T-helper 22 cell (primary cell): ENCODE measurements around the gene IGFL3.
"Not testable (repeated sequence)": the region's sequence is repeated elsewhere in the genome, so short reads cannot be mapped to it uniquely, and the experiment has no call there.

Source experiments
- DNase-seq: peaks from one replicate; pipeline ENCODE4 v3.0.0-alpha.2; 2020; ENCODE audit warnings: low read depth

IGFL3 gene

DNA sequence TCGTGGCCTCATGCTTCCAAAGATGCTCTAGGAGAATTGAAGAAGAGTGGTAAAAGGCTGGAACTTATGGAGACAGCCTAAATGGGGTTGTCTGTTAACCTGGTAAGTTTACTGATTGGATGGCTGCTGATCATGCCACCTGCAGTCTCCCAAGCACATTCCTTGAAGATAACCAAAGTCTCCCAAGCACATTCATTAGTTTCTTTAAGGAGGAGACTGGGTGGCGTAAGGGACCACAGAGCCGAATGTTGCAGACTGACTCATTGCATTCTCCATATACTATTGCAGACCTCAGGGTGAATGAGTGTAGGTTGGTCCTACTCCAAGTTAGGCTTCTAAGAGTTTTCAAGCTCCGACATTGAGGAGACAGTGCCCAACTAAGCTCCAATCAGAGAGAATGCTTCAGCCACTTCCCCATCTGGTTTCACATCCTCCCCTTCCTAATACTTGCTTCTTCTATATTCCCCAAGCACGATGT, at the start of gene IGFL3:
IGFL3 (minus strand) TSS at position 51 of the 478 bp plus-strand sequence; CDS start at position 12, 39 bp downstream.
- DNase-seq: no peak

DNA sequence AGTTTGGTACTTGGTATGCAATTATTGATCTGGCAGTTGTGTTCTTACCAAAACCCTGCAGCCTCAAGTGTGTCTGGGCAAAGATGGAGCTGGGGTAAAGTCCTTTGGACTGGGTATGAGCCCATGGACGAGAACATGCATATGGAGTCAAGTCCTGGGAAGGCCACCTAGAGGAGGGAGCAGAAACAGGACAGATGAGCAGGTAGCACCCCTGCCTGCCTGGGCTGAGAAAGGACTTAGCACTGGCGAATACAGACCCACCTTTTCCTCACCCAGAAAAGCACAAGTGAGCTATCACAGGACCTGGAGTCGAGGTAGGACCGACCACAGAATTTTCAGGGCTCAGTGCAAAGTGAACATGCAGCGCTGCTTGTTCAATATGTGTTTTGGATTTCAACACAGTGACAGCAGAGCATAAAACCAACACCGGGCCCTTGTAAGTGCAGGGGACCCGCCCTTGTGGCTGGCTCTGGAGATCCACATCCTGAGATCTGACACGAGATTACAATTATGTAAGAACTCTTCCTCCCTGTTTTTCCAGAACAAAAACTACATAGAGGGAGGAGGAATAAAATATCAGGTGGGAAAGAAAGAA, 49.5 kb upstream of the IGFL3 start:
- DNase-seq: no peak

DNA sequence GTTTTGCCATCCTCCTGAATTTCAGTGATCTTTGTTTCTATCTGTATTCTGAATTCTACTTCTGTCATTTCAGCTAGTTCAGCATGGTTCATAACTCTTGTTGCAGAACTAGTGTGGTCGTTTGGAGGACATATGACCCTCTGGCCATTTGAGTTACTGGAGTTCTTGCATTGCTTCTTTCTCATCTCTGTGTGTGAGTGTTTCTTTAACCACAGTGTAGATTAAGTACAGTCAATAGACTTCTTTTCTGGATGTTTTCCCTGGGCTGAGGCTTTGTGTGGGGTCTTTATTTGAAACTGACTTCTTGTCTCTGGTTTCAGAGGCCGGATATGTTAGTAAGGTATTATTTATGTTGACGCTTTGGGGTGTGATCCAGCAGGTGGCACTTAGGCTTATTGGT, 38.2 kb upstream of the IGFL3 start:
- DNase-seq: no peak

DNA sequence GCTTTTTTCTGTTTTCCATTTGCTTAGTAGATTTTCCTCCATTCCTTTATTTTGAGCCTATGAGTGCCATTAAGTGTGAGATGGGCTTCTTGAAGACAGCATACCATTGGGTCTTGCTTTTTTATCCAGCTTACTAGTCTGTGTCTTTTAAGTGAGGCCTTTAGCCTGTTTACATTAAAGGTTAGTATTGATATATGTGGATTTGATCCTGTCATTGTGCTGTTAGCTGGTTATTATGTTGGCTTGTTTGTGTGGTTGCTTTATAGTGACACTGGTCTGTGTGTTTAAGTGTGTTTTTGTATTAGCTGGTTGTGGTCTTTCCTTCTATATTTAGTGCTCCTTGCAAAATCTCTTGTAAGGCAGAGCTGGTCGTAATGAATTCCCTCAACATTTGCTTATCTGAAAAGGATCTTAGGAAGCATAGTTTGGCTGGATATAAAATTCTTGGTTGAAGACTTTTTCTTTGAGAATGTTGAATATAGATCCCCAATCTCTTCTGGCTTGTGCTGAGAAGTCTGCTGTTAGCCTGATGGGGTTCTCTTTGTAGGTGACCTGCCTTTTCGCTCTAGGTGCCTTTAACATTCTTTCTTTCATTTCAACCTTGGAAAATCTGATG, 37.3 kb upstream of the IGFL3 start:
- DNase-seq: not testable (repeated sequence)

DNA sequence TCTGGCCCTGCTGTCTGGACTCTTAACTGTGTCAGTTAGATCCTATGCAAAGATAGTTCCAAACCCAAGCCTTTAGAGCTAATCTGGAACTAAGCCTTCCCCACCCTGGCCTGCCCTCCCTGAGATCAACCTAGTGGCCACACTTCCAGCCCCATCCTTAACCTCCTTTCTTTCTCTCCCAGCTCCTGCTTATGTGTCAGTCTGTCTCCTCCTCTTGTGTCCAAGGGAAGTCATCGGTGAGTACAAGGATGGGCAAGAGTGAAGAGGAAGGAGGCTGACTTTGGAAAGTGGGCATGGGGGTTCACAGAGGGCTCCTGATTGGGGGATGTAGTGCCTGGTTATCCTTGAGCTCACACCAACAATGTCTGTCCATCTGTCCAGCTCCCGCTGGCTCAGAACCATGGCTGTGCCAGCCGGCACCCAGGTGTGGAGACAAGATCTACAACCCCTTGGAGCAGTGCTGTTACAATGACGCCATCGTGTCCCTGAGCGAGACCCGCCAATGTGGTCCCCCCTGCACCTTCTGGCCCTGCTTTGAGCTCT, 35.8 kb upstream of the IGFL3 start:
- DNase-seq: no peak

DNA sequence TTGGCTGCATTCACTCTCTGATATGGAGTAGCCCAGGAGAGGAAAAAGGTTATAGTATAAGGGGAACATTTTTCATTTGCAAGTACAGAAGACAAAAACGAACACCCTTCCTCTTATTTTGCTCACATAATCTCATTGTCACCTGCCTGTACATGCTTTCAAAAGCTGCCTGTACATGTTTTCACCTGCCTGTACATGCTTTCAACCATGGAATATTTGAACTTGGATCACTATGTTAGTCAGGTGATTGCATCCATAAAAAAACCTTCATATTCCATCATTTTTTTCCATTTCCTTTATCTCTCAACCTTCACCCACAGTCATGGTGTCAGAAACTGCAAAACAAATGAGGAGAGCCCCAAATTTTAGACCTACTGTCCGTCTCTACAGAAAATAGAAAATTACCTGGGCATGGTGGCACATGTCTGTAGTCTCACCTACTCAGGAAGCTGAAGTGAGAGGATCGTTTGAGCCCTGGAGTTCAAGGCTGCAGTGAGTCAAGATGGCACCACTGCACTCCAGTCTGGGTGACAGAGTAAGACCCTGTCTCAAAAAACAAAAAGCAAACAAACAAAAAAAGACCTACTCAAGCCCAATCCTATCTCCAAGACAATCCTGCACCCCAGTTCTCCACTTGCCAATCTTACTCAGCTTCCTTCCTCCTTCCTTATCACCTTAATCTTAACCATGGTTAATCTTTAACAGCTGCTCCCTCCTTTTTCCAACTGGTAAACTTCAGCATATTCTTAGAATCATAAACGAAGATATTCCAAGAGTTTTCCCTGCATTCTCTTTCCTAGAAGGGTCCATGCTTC, 35.1 kb upstream of the IGFL3 start:
- no peak for DNase-seq

DNA sequence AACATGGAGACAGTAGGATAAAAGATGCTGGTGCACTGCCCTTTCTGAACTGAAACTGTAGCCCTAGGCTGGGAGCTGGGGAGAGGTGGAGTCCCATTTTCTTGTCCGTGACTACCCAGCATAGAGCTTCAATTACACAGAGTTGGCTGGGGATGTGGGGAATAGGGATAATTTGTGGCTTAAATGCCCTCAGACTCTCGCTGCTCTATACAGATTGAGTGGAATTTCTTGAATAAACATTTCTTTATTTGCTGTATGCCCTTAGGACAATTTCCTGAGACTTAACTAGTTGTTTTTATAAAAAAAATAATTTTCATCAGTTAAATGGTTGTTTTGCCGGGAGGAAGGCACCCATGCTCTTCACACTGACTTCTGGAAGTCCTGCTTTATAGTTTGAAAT, 30.7 kb upstream of the IGFL3 start:
- no peak for DNase-seq

DNA sequence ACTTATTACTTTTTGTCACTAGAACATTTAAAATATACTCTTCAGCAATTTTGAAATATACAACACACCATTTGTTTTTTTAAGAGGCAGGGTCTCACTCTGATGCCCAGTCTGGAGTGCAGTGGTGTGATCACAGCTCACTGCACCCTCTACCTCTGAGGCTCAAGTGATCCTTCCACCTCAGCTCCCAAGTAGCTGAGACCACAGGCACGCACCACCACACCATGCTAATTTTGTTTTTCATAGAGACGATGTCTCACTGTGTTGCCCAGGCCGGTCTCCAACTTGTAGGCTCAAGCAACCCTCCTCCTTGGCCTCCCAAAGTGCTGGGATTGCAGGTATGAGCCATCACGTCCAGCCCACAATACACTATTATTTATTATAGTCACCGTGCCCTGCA, 26.1 kb upstream of the IGFL3 start:
- no peak for DNase-seq

DNA sequence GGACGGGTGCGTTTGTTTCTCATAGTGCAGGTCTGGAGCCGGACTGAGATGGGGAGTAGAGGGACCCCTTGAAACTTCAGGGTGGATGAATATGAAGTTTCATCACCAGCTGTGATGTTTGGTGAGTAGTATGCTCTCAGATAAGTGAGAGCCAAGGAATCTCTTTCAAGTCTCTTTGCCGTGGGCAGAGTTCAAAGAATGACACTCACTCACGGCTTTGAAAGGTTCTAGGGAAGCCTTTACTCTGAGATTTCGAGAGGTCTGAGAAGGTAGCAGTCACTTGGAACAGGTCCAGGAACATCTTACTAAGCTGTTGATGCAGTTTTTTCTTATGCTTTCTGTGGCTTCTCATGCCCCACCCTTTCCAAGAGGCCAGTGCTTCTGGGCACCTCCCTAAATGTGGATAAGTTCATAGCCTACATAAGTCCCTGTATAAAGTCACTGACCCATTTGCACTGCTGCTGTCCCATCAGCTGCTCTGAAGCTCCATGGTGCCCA, 23.4 kb upstream of the IGFL3 start, which contains the start of gene IGFL2:
IGFL2 (plus strand) TSS at position 448 of the 498 bp plus-strand sequence; CDS start at position 489, 41 bp downstream.
- DNase-seq: no peak

DNA sequence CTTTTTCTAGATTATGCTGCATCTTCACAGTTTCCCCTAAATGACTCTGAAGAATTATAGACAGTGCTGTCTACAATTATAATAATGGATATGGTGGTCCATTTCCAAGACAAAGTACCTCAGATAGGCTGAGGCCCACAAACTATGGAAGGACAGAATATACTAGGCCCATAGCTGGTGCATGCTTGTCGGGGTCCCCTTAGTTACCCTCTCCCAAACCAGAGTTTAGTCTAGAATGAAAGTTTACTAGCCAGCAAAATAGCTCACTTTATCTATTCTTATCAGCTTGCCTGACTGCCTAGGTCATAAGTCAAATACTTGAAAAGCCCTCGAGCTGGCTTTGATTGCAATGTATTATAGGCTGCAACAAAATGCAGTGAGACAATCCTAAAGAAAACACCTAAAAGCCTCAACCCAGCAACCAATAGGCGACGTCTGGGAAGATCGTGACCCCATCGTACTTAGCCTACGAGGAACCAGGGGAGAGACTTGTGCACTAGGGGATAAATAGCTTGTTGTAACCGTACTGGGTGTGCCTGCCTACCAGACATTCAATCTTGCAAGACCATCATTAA, 22.8 kb upstream of the IGFL3 start:
- no peak for DNase-seq

DNA sequence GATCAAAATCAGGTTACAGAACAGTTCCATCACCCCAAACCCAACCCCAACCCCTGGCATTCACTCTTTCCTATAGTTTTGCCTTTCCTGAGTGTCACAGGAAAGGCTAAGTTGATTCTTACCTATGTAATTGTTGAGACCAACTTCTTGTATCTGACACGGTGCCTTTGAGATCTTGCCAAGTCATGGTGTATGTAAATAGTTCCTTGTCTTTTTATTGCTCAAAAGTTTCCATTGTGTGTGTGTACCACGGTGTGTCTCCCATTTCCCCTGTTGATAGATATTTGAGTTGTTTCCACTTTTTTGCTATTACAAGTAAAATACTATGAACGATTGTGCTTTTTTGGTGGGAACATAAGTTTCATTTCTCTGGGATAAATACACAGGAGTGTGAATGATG, 20.3 kb upstream of the IGFL3 start:
- DNase-seq: no peak

DNA sequence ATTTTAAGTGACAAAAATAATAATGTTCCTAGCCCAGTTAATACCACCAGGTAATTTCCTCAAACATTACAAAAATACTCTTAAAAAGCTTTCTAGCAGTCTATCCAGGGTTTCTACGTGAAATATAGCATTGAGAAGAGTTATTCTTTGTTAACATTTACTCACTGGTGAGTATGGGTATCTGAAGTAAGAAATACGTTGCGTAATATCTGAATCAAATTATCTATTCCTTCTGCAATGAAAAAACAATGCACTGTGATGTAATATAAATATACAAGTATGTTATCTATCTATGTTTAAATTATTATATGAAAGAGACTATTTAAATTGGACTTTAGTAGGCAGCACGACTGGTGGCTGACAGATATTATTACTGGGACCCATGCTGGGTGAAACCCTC, 17.8 kb upstream of the IGFL3 start:
- DNase-seq: no peak

DNA sequence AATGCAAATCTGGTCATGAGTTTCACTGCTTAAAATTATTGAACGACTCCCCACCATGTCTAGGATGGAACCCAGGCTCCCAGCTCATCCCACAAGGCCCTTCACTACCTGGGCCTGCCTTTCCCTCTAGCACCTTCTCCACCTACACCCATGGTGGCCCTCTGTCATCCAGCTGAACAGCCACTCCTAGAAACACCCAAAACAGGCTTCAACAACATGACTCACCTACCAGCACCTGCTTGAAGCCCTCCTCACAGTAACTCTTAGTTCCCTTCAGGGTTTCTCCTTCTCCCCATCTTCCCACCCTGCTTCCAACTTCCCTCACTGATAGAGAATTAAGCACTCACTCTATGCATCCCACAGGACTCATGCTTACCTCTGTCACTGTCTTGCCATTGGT, 16.9 kb upstream of the IGFL3 start:
- DNase-seq: no peak

DNA sequence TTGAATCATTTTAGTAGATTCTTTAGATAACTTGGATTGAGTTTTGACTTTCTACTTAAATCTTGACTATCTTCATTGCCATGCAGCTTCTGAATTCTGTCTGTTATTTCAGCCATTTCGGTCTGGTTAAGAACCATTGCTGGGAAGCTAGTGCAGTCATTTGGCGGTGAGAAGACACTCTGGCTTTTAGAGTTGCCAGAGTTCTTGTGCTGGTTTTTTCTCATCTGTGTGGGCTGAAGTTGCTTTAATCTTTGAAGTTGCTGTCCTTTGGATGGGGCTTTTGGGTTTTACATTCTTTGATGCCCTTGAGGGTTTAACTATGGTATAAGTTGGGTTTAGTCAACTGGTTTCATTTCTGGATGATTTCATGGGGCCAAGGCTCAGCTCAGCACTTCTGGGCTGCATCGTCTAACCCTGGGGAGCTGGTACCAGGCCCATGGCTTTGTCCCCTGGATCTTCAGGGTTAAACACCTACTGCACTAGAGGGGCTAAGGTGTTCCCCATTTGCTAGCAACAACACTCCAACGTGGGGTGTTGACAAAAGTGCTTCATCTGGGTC, 13.5 kb upstream of the IGFL3 start:
- DNase-seq: no peak

DNA sequence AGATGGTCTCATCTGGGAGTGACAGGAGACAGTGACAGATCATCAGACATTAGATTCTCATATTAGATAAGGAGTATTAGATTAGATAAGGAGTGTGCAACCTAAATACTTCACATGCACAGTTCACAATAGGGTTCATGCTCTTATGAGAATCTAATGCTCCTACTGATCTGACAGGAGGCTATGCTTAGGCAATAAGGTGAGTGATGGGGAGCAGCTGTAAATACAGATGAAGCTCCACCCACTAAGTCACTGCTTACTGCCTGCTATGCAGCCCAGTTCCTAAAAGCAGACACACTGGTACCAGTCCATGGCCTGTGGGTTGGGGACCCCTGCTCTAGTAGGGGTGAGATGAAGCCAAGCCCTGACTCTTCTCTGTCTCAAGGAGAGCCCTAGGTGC, 10.0 kb upstream of the IGFL3 start:
- no peak for DNase-seq

DNA sequence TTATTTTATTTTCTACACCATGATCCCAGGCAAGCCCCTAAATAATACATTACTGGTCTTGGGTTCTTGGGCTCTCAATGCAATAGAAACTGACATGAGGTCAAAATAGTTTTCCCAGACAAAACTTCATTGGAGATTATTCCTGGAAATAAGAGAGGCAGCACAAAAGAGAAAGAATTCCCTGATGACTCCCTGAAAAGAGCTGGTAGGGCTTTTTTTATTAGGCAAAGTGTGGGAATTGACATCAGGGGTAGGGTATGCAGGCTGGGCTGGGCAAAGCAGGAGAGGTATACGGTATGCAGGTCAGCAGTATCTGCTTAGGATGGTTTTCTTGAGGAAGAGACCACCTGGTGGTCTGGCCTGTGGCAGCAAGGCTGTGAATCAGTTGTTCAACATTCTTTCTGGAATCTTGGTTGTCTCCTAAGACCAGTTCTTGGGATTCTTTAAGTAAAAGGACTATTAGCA, 9.3 kb upstream of the IGFL3 start:
- DNase-seq: no peak

DNA sequence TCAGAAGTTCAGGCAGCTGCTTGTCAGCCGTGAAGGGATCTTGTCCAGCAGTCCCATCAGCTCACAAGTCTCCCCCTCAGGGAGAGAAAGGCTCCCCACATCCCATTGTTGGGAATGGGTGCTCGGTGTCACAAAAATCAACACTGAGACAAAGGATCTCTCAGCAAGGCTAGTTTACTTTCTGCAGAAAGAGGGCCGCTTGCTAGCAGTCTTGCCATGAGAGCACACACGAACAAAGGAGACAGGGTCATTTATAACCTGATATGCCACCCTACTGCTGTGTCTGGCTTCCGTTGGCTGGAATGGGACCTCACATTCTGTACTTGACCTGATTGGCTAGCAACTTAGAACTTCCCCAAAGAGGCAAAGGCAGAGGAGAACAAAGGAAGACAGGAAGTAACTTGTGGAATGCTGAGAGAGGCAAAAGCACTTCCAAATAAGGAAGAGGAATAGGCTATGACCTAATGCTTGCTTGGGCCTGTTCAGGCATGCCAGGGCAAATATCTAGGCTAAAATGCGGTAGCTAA, 8.7 kb upstream of the IGFL3 start:
- no peak for DNase-seq

DNA sequence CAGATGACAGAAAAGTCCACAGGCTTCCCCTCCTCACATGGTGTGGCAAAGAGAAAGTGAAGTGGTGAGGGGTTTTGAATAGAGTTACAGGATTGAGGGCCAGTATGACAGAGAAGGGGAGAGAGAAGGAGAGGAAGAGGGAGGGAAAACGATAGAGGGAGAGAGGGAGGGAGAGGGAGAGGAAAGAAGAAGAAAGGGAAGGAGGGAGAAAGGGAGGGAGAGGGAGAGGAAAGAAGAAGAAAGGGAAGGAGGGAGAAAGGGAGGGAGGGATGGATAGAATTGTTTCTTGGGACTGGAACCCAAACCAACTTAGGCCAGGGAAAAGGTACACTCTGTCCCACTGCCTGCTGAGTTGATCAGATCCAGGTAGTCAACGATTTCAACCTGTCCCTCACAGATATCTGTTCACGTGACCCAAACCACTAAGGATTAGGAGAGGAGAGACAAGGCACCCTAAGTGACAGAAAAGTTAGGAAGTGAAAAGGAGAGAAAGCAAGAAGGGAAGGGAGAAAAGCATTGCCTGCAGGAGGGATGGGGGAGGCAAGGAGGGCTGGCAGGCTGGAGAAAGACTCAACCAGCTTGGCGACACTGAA, 8.1 kb upstream of the IGFL3 start:
- no peak for DNase-seq

DNA sequence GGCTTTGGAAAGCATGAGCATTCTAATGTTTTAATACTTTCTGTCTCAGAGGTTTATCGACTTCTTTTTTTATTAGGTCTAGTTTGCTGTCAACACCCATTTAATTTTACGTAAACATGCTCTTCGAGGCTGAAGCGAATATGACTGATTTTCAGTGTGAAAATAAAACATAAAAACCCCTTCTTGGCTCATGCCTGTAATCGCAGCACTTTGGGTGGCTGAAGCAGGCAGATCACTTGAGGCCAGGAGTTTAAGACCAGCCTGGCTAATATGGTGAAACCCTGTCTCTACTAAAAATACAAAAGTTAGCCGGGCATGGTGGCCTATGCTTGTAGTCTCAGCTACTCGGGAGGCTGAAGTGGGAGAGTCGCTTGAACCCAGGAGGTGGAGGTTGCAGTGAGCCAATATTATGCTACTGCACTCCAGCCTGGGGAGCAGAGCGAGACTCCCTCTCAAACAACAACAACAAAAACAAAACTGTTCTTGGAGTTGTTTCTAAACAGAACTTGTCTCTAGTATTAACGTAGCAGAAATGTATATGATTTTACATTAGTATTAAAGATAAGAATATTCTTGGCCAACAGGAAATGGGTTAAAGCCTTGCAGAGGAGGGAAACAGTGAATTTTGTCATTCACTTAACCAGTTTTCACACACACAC, 7.1 kb upstream of the IGFL3 start:
- DNase-seq: no peak

DNA sequence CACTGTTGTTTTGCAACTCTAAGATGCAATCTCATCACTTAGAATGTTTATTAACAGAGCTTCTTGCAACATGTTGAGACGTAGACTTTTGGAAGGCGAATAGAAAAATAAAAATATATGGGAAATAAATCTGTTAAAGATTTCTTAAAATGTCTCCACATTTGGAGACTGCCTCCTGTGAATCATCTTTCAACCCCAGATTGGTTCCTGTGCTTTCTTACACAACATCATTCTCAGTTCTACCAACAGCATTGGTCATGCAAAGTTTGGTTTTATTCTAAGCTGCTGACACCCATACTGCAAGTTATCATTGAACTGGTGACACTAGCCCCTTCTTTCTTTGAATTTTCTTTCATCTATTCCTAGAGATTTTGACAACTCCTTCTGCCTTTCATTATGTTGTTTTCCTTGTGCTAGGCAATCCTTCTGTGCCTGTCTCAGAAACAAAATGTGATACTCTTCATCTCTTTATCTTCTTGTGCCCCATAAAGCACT, 1.6 kb upstream of the IGFL3 start:
- no peak for DNase-seq
